HG02970 (cell line): ENCODE measurements around the gene WNK2.

ENCODE experiments used
- ATAC-seq: cut with Tn5 transposase; IDR thresholded peaks from one replicate; pipeline ENCODE4 v1.9.1; 2021; ENCODE audit warnings: mild to moderate bottlenecking, moderate library complexity, moderate number of reproducible peaks; ENCODE audit not compliant: unreplicated experiment, low FRiP score

Gene WNK2

DNA sequence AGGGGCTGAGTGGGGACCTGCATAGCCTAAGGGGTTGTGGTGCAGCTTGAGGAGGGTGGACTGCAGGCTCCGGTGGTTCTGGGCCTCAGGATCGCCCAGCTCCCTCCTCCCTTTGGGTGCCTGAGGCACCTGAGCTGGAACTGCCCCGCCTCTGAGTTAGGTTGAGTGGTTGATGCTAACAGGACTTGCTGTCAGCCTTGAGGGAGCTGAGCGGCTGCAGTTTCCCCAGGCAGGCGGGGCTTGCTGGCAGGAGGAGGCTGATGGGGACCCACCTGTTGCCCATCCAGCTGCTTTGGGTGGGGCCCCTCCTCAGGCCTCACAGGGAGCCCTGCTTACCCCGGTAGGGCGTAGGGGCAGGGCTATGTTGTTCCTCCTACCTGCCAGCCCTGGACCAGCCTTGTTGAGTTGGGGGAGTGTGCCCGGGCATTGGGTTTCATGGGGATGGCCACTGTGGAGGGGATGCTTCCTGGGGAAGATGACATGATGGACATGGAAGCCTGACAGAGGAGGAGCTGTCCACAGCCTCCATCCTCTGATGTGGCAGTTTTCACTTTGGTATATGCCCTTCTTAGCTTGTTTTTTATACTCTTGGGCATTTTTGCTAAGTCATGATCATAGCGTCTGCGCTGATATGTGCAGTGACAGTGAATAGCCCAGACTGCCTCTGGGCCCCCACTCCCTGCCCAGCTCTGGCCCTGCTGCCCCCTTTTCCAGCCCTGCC, 14.3 kb downstream of the WNK2 start:
- no peak for ATAC-seq

DNA sequence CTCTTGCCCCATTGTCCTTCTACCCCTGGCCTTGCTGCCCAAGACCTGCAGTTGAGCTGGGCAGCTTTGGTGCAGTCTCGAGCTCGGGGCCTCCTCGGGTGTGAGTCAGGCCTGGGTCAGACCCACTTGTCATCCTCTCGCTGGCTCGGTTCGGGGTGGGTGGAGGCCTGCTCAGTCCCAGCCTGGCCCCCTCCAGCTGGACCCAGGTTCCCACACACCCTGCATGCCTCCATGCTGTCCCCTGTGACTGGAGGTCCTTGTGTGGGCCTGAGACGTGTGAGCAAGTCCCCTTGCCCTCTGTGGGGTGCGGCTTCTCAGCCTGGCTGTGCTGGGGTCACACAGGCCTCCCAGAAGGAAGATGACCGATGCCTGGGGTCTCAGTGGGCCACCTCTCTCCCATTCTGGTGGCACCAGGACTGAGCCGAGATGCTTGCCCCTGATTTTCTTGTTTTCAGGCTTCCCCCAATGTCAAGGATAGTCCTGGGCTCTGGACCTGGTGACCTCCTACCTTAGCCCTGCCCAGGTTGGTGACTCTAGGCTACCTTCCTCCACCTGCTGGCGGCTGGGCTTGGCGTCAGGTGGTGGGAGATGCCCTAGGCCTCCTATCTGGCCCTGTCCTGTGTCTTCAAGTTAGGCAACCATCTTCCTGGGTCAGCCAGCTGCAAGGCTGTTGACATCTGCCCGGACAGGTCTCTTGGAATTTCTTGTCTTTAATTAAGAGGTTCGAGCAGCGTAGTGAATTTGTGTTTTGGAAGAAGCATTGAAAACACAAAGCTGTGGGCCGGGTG, 15.1 kb downstream of the WNK2 start:
- no peak for ATAC-seq

DNA sequence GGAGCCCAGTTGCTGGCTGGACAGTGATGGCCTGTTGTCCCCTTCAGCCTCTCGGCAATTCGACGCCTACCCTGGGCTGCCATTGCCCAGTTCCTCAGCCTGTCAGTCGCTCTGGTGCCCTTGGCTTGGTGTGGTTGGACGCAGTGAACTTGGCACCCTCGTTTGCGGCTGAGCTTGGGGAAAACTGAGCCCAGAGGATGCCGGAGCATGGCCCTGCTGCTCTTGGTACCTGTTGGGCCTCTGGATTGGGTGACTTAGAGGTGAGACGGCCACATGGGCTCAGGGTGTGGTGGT, 16.5 kb downstream of the WNK2 start:
- ATAC-seq: no peak

DNA sequence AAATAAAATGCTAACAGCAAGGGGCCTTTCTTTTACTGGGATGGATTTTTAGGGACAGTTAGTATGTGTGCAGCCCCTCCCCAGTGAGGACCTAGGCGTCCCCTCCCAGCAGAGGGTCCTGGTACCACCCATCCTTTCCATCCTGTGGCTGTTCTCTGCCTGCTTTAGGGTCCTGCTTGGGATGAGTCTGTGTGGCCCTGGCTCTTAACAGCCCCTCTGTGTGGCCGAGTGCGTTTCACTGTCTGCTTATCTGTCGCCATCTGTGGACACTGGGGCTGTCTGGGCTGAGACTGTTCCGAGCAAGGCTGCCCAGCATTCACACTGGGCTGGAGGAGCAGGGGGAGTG, 17.0 kb downstream of the WNK2 start:
- no peak for ATAC-seq

DNA sequence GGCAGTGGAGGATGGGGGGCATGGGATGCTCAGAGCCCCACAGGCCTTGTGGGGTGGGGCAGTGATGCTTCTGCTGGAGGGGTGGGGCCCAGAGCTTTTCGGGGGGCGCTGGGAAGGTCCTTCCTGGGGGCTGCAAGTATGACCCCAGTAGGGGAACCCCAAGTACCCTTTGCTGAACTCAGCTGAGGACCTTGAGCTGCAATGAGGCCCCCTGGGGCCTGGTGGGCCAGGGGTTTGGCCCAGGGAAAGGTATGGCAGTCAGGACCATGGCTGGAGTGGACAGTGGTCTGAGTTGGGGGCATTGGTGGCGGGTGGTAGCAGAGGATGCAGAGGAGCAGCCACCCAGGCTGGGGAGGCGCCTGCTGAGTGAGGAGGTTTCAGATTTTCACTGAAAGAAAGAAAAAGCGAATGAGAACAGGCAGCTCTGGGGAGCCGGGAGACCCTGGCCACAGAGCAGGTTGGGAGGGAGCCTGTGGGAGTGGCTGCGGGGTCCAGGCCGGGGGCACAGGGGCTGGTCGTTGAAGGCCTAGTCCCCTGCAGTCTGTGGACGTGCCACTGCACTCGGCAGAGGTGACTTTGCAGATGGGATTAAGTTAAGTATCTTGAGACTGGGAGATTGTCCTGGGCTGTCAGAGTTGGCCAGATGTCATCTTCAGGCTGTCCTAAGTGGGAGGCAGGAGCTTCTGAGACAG, 19.2 kb downstream of the WNK2 start:
- no peak for ATAC-seq

DNA sequence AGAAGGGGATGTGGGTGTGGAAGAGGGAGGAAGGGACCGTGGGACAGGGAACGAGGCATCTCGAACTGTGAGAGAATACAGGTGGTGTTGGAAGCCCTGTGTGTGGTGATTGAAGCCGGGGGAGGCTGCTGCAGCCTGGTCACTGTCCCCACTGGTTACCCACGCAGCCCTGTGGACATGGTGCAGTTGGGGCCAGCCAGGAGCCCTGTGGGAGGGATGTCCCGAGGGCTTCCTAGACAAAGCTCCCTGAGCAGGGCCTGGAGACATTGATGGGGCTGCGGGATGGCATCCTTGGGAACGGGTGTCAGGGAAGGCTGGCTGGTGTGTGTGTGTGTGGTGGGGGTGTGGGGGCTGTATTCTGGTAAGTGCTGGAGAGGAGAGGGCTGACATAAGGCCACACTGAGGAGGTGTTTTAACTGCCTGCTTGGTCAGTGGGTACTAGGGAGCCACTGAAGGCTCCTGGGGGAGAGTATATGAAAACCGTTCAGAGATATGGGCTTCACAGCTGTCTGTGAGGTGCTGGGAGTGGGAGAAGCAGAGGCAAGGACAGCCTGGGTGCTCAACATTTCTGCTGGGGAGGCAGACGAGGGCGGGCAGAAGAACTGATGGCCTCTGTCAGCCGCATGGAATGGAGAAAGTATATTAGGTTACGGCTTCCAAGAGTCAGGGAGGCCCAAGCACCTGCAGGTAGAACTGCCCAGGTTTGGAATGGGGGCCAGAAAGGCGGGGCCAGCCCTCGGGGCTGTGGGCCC, 20.0 kb downstream of the WNK2 start:
- no peak for ATAC-seq

DNA sequence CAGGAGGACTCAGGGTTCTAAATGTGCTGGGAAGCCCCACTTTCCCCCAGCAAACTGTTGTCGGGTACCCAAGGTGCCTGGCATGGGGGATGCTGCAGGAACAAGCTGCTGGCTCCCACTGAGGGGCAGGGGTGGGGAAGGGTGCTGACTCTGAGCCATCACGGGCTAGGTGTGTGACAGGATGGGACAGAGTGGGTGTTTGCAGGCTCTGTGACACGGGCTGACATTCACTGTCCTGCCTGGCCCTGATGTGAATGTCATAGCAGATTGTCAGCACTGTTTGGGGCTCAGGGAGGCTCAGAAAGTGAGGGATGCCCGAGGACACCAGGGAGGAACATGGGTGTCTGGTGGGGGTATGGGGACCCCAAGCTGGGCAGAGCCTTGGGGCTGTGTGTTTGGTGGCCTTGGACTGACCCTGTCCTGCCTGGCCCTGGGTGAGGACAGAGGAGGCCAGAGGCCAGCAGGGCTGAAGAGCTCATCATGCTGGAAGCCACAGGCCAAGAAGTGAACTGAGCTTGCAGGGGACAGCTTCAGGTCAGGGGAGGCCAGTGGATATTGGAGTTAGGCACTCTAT, 20.6 kb downstream of the WNK2 start:
- no peak for ATAC-seq

DNA sequence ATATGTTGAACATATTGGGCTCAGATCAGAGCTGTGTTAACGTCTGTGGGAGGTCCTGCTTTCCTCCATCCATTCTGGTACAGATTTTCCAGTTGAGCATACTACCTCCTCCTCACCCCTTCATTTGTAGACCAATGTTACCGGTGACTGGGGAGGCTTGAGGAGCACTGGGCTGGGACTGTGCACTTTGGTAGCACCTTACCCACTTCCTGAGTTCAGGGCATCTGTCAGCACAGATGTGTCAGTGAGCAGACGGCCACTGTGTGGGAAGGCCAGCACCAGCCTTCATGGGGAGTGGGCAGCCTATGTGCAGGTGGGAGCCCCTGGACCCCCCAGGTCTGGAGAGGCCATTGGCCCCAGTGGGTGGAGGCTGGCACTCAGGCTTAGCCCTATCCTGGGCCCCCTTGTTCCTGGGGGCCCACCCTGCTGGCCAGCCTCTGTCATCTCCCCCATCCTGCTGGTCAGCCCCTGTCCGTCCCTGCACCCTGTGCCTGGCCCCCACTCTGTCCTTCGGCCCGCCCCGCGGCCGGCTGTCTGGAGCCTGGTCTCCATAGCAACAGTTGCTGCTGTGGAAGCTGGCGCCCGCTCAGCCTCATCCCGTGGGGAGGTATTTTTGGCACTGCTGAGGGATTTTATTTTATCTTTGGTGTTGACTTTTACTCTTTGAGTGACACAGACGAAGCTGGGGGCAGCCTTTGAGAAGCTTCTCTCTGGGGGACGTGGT, 21.3 kb downstream of the WNK2 start:
- ATAC-seq: no peak

DNA sequence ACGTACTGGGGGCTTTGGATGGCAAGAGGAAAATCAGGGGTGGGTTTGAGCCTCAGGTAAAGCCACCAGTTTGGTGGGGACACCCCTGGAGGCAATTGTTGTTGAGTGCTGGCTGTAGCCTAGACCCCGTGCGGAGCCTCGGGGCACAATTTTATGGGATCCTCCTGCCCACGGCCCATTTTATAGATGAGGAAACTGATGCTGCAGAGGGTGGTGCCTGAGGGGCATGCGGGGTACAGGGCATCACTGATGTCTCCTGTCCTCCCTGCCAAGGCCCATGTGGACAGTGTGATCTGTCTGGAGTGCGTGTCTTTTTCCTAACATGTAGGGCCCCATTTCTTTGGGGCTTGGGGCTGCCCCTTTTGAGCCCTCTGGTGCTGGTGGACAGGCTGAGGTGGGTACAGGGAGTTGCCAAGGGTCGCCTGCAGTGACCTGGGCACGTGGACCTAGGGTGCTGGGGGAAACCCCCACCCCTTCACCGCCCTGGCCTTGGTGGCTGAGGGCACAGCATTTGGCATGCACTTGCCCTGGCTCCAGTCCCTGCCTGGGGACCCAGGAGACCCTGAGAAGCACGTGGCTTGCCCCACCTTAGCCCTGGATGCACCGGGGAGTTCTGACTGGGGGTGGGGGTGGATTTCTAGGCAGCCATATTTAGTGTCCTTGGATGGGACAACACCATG, 22.1 kb downstream of the WNK2 start:
- no peak for ATAC-seq

DNA sequence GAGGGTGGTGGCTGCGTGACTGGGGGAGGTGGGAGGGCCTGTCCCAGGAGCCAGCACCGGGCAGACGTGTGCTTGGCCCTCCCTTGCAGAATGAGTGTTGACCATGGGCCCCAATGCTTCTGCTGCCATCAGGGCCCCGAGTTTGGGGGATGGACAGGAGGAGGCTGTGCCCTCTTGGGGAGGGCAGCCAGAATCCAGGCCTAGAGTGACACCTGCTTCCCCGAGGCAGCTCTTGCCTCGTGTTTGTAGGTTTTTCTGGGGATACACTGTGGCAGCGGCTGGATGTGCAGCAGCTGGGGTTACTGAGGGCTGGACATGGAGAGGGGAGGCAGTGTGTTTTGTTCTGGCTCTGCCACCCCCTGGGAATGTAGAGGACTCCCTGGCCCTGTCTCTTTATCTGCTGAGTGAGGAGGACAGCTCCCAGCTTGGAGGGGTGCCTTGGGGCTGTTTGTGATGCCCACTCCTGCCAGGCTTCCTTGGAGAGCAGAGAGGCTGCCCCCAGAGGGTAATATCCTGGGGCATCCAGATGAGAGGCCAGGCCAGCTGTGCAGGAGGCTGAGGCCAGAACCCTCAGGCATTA, 22.7 kb downstream of the WNK2 start:
- no peak for ATAC-seq

DNA sequence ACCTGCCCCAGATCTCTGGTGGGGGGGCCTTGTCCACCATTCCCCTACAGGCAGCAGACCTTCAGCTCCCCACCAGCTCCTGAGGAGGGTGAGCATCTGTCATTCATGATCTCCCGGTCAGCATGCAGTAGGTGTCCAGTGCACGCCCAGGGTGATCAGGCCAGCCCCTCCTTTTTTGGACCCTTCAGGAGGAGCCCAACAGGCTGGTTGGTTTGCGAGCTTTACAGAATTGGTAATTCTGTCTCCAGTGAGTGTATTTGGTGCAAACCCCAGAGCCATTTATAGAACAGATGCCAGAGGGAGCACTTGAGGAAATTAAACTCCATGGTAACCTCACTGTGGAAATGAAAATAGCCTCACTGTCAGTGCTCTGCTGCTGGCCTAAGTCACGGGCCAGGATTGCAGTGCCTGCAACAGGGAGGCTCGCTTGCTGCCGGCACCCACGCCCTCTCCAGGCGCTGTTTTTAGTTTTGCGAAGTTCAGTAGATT, 23.4 kb downstream of the WNK2 start:
- ATAC-seq: no peak

DNA sequence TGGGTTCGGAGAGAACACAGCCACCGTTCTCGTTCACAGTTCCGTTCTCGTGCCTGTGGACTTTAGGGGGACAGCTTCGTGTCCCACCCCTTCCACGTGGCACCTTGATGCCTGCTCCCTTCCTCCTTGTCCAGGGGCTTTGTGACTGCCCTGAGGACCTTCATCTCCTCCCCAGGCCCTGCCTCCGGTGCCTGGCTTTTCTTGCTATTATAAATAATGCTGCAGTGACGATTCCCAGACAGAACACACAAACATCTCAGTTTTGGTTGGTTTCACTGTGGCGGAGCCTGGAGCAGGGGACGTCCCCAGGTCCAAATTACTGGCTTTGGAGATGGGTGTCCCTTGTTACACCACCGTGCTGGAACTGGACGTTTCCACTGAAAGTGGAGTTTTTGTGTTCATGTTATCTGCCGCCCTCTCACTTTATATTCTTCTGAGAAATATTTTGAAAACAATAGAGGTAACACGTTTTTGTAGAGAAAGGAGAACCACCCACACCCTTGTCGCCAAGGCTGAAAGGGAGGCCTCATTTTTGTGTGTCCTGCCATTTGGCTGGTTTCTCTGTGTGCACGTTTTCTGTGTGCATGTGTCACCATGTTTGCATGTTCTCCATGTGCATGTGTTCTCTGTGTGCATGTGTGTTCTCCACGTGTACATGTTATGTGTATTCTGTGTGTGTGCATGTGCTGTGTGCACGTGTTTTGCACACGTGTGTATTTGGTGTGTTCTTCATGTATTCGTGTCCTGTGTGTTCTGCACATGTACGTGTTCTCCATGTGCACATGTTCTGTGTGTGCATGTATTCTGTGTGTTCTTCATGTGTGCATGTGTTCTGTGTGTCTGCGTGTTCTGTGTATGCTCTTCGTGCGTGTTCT, 24.2 kb downstream of the WNK2 start:
- no peak for ATAC-seq

DNA sequence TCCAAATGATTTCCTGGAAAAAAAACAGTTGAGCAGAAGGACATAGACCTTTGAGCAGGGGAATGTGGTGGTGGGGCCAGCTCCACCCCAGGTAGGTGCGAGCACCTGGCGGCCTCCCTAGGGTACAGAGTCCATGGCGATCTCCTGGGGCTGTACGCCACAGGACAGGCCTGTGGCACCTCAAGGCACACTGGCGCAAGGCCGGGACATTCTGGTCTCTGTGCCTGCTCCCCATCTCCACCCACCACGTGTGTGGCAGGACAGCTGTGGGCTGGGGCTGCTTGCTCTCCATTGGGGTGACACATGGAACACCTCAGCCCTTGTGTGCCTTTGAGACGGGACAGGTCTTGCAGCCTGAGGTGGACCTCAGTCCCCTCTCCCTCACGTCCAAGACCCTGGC, 25.2 kb downstream of the WNK2 start:
- no peak for ATAC-seq

DNA sequence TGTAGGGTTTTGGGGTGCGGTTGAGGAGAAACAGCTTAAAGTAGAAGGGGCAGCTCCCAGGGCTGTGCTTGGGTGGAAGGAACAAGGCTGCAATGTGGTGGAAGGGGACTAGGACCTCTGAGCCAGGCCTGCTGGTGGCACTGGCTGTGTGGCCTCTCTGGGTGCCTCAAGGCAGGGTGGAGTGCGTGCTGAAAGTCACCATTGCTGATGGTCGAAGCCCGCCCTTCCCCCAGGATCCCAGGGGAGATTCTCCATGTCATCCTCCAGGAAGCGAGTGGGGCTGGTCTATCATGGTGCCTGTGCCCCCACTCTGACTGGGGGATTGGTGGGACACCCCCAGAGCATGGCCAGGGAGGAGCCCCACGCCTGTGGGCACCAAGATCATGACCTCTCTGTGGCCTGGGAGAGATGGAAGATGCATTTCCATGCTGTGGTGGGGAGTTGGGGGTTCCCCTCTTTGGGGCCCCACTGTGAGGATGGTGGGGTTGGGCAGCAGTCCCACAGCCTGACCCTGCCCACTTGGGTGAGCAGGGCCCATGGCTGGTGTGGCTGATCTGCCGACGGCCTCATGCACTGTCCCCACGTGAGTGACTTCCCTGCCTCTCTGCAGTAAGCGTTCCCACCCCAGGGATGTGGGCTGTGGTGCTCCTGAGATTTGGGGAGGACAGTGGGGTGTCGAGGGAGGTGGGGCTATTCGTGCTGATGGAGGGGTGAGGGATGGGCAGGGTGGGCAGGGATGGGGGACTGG, 25.8 kb downstream of the WNK2 start:
- no peak for ATAC-seq

DNA sequence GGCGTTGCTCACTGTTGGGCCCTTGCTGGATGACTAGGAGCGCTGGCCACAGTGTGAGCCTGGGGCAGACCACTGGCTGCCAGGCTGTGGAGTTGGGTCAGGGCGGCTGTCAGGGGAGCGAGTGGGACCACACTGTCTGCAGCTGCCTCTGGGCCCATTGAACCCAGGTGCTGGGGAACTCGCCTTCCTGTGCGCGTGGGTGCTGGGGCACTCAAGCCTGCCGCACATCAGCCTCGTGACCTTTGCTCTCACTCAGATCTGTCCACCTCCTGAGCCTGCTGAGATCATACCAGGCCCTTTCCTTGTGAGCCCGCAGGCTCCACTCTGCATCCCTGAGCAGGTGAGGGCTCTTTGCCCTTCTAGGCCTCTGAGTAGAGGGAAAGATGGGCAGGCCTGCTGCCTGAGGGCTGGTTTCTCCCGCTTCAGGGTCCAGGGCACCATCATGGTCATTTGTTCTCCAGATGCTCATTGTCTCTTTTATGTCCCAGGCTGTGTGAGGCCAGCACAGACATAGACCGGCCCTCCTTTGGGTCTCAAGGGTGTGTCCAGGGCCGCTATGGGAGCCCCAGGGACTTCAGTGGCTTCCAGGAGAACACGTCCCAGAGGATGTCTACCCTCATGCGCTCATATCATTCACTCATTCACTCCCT, 26.5 kb downstream of the WNK2 start:
- no peak for ATAC-seq

DNA sequence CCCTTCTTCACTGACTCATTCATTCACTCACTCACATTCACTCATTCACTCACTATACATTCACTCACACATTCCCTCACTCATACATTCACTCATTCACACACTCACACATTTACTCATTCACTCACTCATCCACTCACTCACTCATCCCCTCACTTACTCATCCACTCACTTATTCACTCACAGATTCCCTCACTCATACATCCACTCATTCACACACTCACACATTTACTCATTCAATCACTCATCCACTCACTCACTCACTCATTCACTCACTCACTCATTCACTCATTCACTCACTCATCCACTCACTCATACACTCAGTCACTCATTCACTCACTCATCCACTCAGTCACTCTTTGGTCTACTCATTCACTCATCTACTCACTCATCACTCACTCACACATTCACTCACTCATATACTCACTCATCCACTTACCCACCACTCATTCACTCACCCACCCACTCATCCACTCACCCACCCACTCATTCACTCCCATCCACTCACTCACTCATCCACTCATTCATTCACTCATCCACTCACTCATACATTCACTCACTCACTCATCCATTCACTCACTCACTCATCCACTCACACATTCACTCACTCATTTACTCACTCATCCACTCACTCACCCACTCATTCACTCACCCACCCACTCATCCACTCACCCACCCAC, 27.2 kb downstream of the WNK2 start:
- ATAC-seq: no peak

DNA sequence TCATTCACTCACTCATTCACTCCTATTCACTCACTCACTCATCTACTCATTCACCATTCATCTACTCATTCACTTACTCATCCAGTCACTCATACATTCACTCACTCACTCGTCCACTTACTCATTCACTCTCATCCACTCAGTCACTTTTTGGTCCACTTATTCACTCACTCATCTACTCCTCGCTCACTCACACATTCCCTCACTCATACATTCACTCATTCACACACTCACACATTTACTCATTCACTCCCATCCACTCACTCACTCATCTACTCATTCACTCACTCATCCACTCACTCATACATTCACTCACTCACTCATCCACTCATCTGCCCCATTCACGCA, 27.7 kb downstream of the WNK2 start:
- no peak for ATAC-seq
